ENCODE measurements around the gene RHBDD3.
"Not testable (repeated sequence)": the region's sequence is repeated elsewhere in the genome, so short reads cannot be mapped to it uniquely, and the experiment has no call there.

RHBDD3 gene

DNA sequence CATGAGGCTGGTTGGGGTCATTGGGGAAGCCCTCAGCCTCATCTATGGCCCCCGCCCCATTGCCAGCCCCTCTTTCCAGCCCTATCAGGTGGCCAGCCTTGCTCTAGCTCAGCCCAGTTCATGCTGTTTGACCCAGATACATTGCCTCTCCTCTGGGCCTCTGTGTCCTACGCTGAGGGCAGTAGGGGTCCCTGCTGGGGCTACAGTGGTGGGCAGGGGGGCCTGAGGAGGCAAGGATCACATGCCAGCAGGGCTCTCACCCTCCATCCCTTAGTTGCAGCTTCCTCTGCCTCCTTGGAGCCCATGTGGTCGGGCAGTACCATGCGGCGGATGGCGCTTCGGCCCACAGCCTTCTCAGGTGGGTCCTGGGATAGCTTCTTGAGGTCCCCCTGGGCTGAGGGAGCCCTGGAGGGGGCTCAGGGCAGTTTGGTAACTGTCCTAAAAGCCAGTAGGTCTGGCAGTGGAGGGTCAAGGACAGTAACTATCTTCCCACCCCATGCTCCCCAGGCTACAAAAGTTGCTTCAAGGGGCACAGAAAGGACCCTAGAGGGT is 42.8 kb downstream of the RHBDD3 start:
- no peak for DNase-seq (ENCODE audit: low read depth)

DNA sequence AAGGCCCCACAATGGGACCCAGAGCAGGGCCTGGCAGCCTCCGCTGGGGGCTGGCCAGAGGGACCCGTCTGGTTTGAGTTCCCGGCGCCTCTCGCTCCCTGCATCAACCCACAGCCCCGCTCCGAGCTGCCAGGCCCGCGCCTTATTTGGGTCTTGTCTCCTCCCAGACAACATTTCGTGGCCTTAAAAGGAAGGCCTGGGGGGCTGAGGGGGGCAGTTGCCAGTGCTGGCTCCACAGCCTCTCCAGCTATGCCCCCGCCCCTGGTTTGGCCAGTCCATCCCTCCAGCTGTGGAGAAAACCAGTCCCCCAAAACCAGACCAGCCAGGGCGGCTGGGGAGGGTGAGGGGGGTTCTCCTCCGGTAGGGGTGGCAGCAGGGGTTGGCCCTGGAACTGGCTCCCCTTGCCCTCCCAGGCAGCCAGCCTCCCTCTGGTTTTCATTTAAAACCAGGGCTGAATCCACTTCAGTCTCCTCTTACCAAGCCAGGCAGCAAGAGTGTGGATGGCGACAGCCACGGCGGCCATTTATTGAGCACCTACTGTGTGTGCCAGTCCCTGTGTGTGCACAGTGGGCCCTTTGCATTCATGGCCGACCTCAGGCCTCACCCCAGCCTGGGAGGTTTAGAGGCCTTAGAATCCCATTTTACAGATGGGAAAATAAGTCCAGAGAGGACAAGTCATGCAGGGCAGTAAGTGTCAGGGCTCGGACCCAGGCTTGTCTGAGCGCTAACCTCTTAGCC is 43.5 kb downstream of the RHBDD3 start:
- DNase-seq (ENCODE audit: low read depth) = no peak
- no peak overlapping the region for H3K4me3 ChIP-seq (ENCODE audit: low read depth, low read length)

More for the DNA sequence above, 42.8 kb downstream of the RHBDD3 start:
- H3K4me3 ChIP-seq (ENCODE audit: low read depth, low read length) = no peak overlapping the region

DNA sequence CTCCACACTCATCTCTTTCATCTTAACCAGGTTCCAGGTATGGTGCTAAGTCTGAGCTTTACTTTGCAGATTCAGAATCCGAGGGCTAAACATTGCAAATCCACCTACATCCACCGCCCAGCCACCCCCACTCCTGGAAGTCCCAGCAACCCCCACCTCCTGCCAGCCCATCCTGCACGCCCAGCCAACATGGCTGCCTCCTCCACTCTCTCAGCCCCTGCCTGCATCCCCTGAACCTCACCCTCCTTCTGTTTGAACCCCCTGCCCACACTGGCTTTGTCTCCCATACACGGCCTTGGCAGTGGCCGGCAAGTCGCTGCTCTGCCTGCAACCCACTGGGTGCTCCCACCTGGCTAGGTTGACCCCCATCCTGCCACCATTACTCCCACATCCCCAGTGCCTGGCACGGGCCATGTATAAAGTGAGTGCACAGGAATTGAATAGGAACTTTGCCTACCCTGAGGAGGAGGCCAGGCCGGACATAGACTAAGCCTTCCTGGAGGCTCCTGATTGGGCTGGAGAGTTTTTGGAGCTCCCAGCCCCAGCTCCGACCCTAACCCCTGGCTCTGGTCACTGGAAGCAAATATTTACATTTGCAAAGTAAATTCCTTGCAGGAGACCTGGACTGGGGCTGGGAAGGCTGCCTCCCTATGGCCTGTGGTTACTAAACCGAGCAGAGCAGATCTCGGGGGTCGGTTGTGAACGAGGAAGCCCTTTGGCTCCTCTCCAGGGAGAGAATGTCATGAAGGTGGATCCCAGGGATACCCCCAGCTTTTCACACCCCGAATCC is 47.7 kb downstream of the RHBDD3 start:
- H3K4me3 ChIP-seq (ENCODE audit: low read depth, low read length) = no peak overlapping the region
- no peak for DNase-seq (ENCODE audit: low read depth)

DNA sequence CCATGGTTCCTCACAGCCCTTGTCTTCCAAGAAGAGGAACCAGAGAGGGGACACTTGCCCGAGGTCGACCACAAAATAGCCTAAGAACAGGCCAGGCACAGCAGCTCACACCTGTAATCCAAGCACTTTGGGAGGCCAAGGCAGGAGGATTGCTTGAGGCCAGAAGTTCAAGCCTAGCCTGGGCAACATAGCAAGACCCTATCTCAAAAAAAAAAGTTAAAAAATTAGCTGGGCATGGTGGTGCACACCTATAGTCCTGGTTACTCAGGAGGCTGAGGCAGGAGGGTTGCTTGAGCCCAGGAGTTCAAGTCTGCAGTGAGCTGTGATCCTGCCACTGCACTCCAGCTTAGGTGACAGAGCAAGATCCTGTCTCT is 48.4 kb downstream of the RHBDD3 start:
- H3K4me3 ChIP-seq (ENCODE audit: low read depth, low read length); DNase-seq (ENCODE audit: low read depth): not testable (repeated sequence)

DNA sequence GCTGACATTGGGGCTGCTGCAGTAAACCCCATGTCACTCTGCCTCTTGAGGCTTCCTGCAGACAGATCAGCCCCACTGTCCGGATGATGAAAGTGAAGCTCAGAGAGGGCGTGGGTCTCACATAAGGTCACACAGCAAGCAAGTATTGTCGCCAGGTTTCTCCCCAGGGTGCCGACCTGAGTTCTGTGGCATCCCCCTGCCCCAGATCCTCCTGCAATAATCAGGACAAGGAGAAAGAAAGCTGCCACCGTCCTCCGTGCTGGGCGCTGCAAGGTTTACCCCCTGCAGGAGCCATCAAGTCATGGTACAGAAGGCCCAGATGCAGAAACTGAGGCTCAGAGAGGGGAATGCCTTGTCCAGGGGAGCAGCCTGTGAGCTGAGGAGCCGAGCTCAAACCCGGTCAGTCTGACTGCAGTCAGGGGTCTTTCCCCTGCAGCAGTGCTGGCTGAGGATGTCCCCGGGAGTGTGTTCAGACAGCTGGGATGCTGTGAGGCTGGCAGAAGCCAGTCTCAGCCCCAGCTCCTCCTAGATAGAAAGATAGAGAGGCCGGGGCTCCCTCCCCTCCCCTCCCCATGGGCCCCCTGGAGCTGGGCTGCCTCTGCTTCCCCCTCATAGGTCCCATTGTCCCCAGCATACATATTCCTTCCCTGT is 48.9 kb downstream of the RHBDD3 start:
- H3K4me3 ChIP-seq (ENCODE audit: low read depth, low read length) = no peak overlapping the region
- DNase-seq (ENCODE audit: low read depth) = no peak

DNA sequence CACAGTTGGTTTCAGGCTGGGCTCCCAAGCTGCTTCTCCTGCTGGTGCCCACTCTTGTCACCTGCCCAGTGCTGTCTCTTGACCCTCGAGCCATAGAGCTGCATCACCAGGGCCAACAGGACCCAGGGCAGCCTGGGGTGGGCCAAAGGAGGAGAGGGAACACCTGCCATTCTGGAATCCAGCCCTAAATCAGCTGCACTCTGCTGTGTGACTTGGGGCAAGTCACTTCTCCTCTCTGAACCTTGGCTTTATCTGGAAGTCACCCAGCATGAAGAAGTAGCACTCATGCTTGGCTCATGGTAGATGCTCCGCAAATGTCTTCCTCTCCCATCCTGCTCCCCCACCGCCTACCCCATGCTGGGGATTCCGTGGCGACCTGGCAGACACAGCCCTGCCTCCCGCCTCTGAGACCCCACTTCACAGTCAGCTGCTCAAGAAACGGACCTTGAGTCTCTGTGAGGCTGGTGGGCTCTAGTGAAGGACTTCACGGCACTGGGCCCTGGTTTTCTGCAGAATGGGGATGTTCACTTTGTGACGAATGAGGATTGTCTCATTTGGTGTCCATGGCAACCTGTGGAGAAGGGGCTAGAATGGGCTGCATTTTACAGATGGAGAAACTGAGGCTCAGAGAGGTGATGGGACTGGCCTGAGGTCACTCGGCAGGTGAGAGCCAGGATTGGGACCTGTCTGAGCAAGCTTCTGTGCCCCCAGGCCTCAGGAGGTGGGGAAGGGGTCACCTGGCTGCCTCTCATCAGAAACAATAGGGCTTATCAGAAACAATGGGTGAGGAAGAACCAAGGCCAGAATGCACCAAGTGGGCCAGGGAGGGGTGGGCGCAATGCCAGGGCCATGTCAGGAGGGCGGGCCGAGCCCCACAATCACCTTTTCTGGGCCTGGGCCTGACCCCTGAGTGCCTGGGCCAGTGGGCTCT is 49.7 kb downstream of the RHBDD3 start:
- DNase-seq (ENCODE audit: low read depth) = no peak
- H3K4me3 ChIP-seq (ENCODE audit: low read depth, low read length) = no peak overlapping the region

DNA sequence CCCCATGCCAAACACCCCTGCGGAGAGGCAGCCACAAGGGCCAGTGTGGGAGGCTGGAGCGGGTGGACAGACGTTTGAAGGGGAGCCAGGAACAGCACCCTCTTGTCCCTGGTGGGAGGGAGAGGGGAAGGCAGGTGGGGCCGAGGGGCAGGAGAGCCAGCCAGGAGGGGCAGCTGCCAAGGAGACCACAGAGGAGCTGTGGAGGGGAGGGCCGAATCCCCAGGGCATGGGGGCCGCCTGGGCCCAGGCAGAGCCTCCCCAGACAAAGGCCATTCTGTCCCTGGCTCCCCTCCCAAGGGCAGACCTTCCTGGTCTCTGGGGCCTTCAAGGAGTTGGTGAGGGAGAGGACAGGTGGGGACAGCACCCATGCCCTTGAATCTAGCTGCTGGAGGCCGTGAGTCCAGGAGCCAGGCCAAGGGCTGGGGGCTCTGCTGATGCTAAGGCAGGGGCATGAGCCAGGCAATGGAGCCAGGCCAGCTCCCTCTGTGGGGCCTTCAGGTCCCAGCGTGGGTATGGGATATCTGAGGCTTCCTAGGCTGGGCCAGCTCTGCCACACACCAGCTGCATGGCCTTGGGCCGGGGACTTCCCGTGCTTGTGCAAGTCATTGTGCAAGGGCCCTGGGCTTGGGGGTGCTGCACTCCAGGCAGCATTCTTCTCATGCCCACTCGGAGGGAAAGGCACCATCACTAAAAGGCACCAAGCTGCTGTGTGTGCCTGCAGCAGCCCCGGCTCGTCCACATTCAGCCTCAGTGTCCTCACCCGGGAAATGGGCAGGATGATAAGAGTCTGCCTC is 50.7 kb downstream of the RHBDD3 start:
- H3K4me3 ChIP-seq (ENCODE audit: low read depth, low read length) = no peak overlapping the region
- DNase-seq (ENCODE audit: low read depth) = peak; percentile 20

DNA sequence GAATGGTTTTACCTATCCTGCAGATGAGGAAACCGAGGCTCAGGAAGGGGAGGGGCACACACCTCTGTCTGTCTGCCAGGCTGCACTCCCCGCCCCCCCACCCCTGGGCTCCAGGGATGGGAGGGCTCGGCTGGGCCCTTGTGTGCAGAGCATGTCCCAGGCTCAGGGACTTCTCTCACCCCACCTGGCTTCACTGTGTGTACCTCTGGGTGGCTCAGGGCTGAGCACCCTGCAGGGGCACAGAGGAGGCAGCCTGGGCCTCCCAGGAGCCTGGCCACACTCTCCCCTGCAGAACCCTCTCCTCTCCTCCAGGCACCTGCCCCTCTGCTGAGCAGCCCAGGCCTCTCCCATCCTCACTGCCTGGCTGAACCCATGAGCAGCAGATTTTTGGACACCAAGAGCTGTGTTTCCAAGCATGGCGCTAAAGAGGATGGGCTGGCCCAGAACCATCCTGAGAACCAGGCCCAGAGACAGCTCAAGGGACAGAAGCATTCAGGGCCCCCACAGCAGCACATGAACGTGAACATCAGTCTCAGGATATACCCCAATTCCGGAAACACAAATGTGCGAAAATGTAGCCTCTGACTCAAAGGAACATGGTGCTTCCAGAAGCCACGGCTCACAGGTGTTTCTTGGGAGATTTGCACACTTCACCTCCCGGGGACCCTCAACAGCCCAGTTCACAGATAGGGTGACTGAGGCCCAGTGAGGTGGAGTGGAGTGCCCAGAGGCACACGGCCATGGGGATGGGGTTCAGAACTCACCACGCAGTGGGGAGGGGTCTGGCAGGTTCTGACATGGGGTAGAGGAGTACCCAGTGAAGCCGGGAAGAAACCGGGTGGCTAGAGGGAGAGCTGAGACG is 51.5 kb downstream of the RHBDD3 start:
- DNase-seq (ENCODE audit: low read depth) = no peak
- H3K4me3 ChIP-seq (ENCODE audit: low read depth, low read length) = no peak overlapping the region

DNA sequence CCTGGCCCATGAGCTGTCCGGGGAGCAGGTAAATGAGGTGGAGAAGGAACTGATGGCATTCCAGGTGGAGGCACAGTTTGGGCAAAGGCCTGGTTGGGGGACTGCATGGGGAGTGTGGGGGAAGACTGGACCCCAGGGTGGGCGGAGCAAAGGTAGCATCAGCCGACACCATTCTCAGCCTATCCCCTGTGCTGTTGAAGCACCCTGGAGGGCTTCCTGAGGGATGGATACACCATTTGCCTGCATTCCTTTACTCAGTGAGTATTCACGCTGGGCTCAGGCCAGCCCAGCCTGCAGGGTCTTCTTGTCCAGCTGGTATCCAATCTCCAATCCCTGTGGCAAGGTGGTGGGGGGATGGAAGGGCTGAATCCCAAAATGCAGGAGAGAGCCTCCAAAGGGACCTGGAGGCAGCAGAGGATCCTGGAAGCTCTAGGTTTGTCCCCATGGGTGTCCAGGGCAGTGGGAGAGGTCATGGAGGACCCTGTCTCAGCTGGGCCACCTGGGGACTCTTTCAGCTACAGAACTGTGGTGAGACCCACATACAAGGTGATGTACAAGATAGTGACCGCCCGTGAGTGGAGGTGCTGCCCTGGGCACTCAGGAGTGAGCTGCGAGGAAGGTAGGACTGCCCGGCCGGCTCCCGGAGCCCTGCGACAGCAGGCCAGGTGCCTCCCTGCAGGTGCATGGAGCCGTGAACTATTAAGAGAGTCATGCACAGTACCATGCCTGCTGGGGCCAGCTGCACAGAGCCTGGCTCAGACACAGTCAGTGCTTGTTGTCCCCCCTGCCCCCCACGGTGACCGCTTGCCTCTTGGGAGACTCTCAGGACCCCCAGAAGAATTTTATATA is 52.5 kb downstream of the RHBDD3 start:
- no peak overlapping the region for H3K4me3 ChIP-seq (ENCODE audit: low read depth, low read length)
- no peak for DNase-seq (ENCODE audit: low read depth)

DNA sequence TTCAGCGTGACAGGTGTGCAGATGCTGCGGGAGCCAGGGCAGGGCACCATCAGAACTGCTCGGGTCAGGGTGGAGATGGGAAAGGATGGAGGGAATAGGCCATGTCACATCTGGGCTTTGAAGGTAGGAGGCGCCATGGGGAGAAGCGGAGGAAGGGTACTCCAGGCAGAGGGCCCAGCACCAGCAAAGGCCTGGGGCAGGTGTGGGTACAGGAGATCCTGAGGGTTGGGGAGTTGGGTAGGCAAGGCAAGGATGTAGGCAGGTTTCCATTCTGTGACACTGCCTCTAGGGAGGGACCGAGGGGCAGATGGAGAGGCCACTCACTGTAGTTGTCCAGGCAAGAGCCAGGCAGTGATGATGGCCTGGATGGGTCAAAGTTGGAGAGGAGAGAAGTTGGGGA is 53.5 kb downstream of the RHBDD3 start:
- H3K4me3 ChIP-seq (ENCODE audit: low read depth, low read length) = no peak overlapping the region
- DNase-seq (ENCODE audit: low read depth) = no peak

DNA sequence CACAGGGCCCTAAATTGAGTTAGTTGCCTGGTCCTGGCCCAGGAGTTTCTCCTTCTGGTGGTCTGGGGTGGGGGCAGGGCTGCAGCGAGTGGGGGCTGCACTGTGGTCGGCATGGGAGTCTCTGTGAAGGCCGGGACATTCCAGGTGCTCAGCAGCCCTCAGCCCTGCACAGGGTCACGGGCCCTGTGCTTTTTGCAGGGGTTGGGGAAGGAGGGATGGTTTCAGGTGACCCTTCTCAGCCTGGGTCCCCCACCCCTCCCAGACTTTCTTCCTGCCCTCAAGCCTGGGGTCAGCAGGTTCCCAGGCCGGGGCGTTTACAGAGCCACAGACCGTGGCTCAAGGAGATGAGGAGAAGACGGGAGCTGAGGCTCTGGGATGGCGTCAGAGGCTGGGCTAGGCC is 54.3 kb downstream of the RHBDD3 start:
- DNase-seq (ENCODE audit: low read depth) = no peak
- no peak overlapping the region for H3K4me3 ChIP-seq (ENCODE audit: low read depth, low read length)

DNA sequence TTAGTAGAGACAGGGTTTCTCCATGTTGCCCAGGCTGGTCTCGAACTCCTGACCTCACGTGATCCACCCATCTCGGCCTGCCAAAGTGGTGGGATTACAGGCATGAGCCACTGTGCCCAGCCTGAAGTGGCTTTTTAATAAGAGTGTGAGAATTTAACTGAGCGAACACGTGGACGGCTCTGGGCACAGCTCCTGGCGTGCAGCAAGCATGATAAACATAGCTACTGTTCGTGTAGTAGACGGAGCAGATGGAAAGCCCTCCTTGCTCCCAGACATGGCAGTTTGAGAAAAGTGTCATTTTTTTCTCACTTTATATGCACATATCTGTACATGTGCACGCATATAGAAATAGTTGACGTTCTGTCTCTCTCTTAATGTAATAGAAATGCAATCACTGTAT is 55.0 kb downstream of the RHBDD3 start:
- no peak for DNase-seq (ENCODE audit: low read depth)
- H3K4me3 ChIP-seq (ENCODE audit: low read depth, low read length) = no peak overlapping the region

DNA sequence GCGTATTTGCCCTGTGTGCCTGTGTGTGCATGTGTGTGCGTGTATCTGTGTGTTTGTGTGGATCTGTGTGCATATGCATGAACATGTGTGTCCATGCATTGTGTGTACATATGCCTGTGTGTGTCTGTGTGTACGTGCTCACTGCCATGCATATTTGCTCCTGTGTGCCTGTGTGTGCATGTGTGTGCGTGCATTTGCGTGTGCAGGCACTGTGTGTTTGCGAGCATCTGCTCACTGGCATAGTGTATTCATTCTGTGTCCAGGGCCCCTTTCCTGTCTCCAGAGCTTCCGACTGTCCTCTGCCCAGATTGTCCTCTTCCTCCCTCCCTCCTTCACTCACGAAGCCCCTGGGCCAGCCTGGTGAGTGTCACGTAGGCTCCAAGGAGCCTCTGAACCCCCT is 56.3 kb downstream of the RHBDD3 start:
- H3K4me3 ChIP-seq (ENCODE audit: low read depth, low read length) = no peak overlapping the region
- no peak for DNase-seq (ENCODE audit: low read depth)

DNA sequence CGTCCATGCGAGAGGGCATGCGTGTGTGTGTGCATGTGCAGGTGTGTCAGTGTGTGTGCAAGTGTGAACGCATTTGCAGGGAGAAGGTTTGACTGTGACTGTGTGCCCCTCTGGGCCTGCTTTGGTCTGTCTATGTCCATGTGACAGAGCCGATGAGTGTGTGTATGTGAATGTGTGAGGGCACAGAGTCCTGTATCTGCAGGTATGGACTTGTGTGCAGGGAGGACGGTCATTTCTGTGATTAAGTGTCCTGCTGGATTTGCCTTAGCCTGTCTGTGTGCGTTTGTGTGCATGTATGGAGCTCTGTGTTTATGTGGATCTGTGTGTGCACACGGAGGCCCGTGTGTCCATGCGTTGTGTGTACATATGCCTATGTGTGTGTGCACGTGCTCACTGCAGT is 56.7 kb downstream of the RHBDD3 start:
- no peak for DNase-seq (ENCODE audit: low read depth)

More for the DNA sequence above, 56.7 kb downstream of the RHBDD3 start:
- H3K4me3 ChIP-seq (ENCODE audit: low read depth, low read length) = no peak overlapping the region

Measured in skeletal muscle cell (primary cell).